Small intestine (tissue), 7 donors: ENCODE results near the gene FNIP1. TPM values are rescaled to one million over a fixed set of nuclear protein-coding genes. Genes with fewer than 3 reads are reported as not detected.
"Not testable (repeated sequence)": the region's sequence is repeated elsewhere in the genome, so short reads cannot be mapped to it uniquely, and the experiment has no call there.

Source experiments
- DNase-seq, 2 donors: peaks; one replicate each; pipeline versions ENCODE4 v3.0.0 to v3.0.0-alpha.2; 2013
- FAIRE-seq: peaks from 2 replicates; lab custom pipeline; 2012; peaks lifted over from hg19 to GRCh38; lab: Jason Lieb, UNC
- H3K27ac ChIP-seq, 3 donors: one replicate each; pipeline ENCODE4 v1.5.1; 2013; ENCODE audit warnings: low read length in 2 of 3, mild to moderate bottlenecking in 2 of 3, control low read depth in 1 of 3, inconsistent platforms in 1 of 3, low read depth in 1 of 3, moderate library complexity in 1 of 3
- H3K27me3 ChIP-seq, 3 donors: one replicate each; pipeline ENCODE4 v1.6.1; 2013; ENCODE audit warnings: low read length in 3 of 3, inconsistent platforms in 1 of 3; ENCODE audit not compliant: control insufficient read depth in 3 of 3, insufficient read depth in 3 of 3
- H3K36me3 ChIP-seq, 3 donors: one replicate each; pipeline ENCODE4 v1.6.1; 2013; ENCODE audit warnings: low read length in 3 of 3, inconsistent platforms in 1 of 3, low read depth in 1 of 3, mild to moderate bottlenecking in 1 of 3, moderate library complexity in 1 of 3; ENCODE audit not compliant: control insufficient read depth in 3 of 3, insufficient read depth in 2 of 3
- H3K4me1 ChIP-seq, 3 donors: one replicate each; pipeline ENCODE4 v1.6.1; 2013; ENCODE audit warnings: low read length in 2 of 3, inconsistent platforms in 1 of 3, low read depth in 1 of 3, mild to moderate bottlenecking in 1 of 3, moderate library complexity in 1 of 3; ENCODE audit not compliant: control insufficient read depth in 3 of 3, insufficient read depth in 2 of 3
- H3K4me3 ChIP-seq, 3 donors: one replicate each; pipeline ENCODE4 v1.5.1; 2013; ENCODE audit warnings: low read length in 3 of 3, control low read depth in 1 of 3, inconsistent platforms in 1 of 3, low read depth in 1 of 3, mild to moderate bottlenecking in 1 of 3, moderate library complexity in 1 of 3
- H3K9me3 ChIP-seq, 2 donors: one replicate each; pipeline ENCODE4 v1.6.1; 2013; ENCODE audit warnings: low read depth in 1 of 2, low read length in 1 of 2; ENCODE audit not compliant: control insufficient read depth in 2 of 2, insufficient read depth in 1 of 2
- WGBS, 3 donors: extraction: QIAGEN DNeasy Blood & Tissue Kit; methylation state at CpG; one replicate each; pipeline ENCODE4 v1.1.7; 2013; 5-methylcytosine and 5-hydroxymethylcytosine counted together
- polyA plus RNA-seq, 4 donors: library from polyadenylated mRNA; stranded (reverse) in 3 of 4; unstranded in 1 of 4; fragments of 200-250 nt in 3 of 4; fragments of 120-200 nt in 1 of 4; gene quantifications; one replicate each; pipeline versions ENCODE4 v1.2.1 to v1.2.3, GENCODE V29; 2013
- donor health status: healthy with polysubstance abuse.
- donor health status: control.
- donor health status: control.
- donor health status: Bipolar disorder and iron deficiency.
- donor health status: healthy.

Gene FNIP1
- polyA plus RNA-seq, 4 donors = 4.7 to 21.9 (median 5.7) TPM

- H3K27me3 ChIP-seq = no peaks in the 10 kb centered on the region
- peaks cover 2 to 11% (median 8%) of the 10 kb centered on the region in 3 donors for H3K36me3 ChIP-seq
- no peak overlapping the region for H3K4me3 ChIP-seq
- no peak for FAIRE-seq
- DNase-seq = no peak
- no peak overlapping the region for H3K27ac ChIP-seq
- WGBS, 3 donors = 83 to 88% (median 87%) methylated on average over 4 of the region's 4 CpGs
- H3K9me3 ChIP-seq = no peaks in the 10 kb centered on the region
- H3K4me1 ChIP-seq = no peaks in the 10 kb centered on the region
These were observed 51.1 kb downstream of the FNIP1 start for GRCh38 chr5:131745703-131746102.

- WGBS, 3 donors = 95 to 98% (median 98%) methylated on average over 3 of the region's 3 CpGs
- no peak for DNase-seq
- no peaks in the 10 kb centered on the region for H3K27me3 ChIP-seq
- H3K27ac ChIP-seq = no peak overlapping the region
- no peak for FAIRE-seq
- H3K9me3 ChIP-seq = no peaks in the 10 kb centered on the region
- no peaks in the 10 kb centered on the region for H3K4me1 ChIP-seq
- H3K36me3 ChIP-seq = peaks cover 2 to 11% (median 8%) of the 10 kb centered on the region in 3 donors
- H3K4me3 ChIP-seq = no peak overlapping the region
These were observed 51.7 kb downstream of the FNIP1 start for GRCh38 chr5:131745155-131745554.

- no peak for FAIRE-seq
These were observed 56.3 kb downstream of the FNIP1 start for GRCh38 chr5:131740477-131740876.

GRCh38 chr5:131735393-131735792 lies 61.4 kb downstream of the FNIP1 start:
- Histone ChIP-seq H3K36me3 (peaks cover 0 to 21% (median 0%) of the 10 kb centered on the region in 3 donors), H3K4me1 (no peaks in the 10 kb centered on the region), H3K27me3 (no peaks in the 10 kb centered on the region), H3K27ac (no peak overlapping the region), H3K9me3 (no peaks in the 10 kb centered on the region), H3K4me3 (no peak overlapping the region)
- no peak for DNase-seq
- 97 to 99% (median 99%) methylated on average over 8 of the region's 8 CpGs for WGBS, 3 donors
- peak; percentile 33 for FAIRE-seq

More at GRCh38 chr5:131740477-131740876, 56.3 kb downstream of the FNIP1 start:
- WGBS, 3 donors = 95 to 100% (median 100%) methylated on average over 3 of the region's 3 CpGs
- DNase-seq = no peak
- Histone ChIP-seq H3K27ac (no peak overlapping the region), H3K36me3 (peaks cover 2 to 27% (median 11%) of the 10 kb centered on the region in 3 donors), H3K27me3 (no peaks in the 10 kb centered on the region), H3K4me3 (no peak overlapping the region), H3K4me1 (no peaks in the 10 kb centered on the region), H3K9me3 (no peaks in the 10 kb centered on the region)

- H3K4me3 ChIP-seq, FAIRE-seq: not testable (repeated sequence)
These were observed 61.9 kb downstream of the FNIP1 start for GRCh38 chr5:131734939-131735338.

GRCh38 chr5:131729292-131729691 lies 67.5 kb downstream of the FNIP1 start:
- DNase-seq, H3K4me1 ChIP-seq, H3K27me3 ChIP-seq, H3K4me3 ChIP-seq, FAIRE-seq, H3K27ac ChIP-seq: not testable (repeated sequence)
- 82 to 97% (median 91%) methylated on average over 4 of the region's 4 CpGs for WGBS, 3 donors
- peaks cover 0 to 16% (median 7%) of the 10 kb centered on the region in 3 donors for H3K36me3 ChIP-seq
- H3K9me3 ChIP-seq = peaks cover 0 to 10% of the 10 kb centered on the region in 2 donors

More at GRCh38 chr5:131734939-131735338, 61.9 kb downstream of the FNIP1 start:
- H3K36me3 ChIP-seq = peaks cover 0 to 21% (median under 1%) of the 10 kb centered on the region in 3 donors
- WGBS, 3 donors = 97 to 99% (median 98%) methylated on average over 4 to 5 of the region's 6 CpGs
- H3K9me3 ChIP-seq, H3K4me1 ChIP-seq, DNase-seq, H3K27me3 ChIP-seq, H3K27ac ChIP-seq: not testable (repeated sequence)

- DNase-seq, H3K9me3 ChIP-seq, H3K36me3 ChIP-seq, H3K27ac ChIP-seq, H3K4me1 ChIP-seq, H3K27me3 ChIP-seq, FAIRE-seq, H3K4me3 ChIP-seq: not testable (repeated sequence)
These were observed 72.7 kb downstream of the FNIP1 start for GRCh38 chr5:131724089-131724488.

GRCh38 chr5:131720714-131721113 lies 76.1 kb downstream of the FNIP1 start:
- Histone ChIP-seq H3K9me3 (no peaks in the 10 kb centered on the region), H3K27ac (no peak overlapping the region), H3K27me3 (no peaks in the 10 kb centered on the region), H3K4me1 (no peaks in the 10 kb centered on the region), H3K4me3 (no peak overlapping the region), H3K36me3 (peaks cover 0 to 10% (median 4%) of the 10 kb centered on the region in 3 donors)
- DNase-seq (no peak), FAIRE-seq (no peak)
- 81 to 91% (median 83%) methylated on average over 1 of the region's 1 CpG for WGBS, 3 donors

GRCh38 chr5:131719564-131719963 lies 77.3 kb downstream of the FNIP1 start:
- FAIRE-seq (no peak), DNase-seq (no peak)
- 91 to 97% (median 91%) methylated on average over 1 of the region's 1 CpG for WGBS, 3 donors
- no peaks in the 10 kb centered on the region for H3K27me3 ChIP-seq
- H3K36me3 ChIP-seq = peaks cover 0 to 13% (median 4%) of the 10 kb centered on the region in 3 donors
- H3K4me1 ChIP-seq = no peaks in the 10 kb centered on the region
- no peak overlapping the region for H3K27ac ChIP-seq
- no peaks in the 10 kb centered on the region for H3K9me3 ChIP-seq
- no peak overlapping the region for H3K4me3 ChIP-seq
